ENCODE results near the gene PHLDA2. TPM values are rescaled to one million over a fixed set of nuclear protein-coding genes. Genes with fewer than 3 reads are reported as not detected.

PHLDA2 gene
- total and polyA plus RNA-seq, 9 of the 15 experiments (the other 6 are each of a cell fraction or from before 2014, with no cell fraction given) = 0.43 to 42.4 (median 4.7) TPM

DNA sequence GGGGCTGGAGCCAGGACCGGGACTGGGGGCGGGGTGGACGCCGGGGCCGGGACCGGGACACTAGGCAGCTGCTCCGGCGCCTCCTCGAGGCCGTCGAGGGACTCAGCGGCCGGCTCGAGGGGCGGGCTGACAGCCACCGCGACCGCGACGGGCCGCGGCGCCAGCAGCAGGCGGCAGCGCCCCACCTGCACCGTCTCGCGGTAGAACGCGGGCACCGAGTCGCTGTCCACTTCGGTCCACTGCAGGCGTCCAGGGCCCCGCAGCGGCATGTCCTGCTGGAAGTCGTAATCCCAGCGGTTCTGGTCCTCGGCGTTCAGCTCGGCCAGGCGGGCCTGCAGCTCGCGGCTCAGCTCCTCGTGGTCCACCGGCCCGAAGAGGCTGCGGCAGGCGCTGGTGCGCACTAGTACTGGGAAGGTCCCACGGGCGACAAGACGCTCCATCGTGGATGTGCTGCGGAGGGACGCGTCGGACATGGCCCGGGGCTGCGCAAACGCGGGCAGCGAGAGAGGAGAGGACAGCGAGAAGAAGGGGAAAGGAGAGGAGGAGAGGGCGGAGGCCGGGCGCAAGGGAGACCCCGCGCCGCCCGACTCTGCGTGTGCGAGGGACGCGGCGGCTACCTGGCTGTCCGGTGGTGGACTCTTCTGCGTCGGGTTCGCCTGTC, 44.1 kb downstream of the PHLDA2 start:
- CTCF ChIA-PET (ENCODE audit: low intra/inter-chr PET ratio) = interaction anchor here (1.3 to 10.6 kb wide), 2 partner anchors 321 to 351 kb away, joined by 4 to 228 read pairs; no protein-coding TSS in a partner anchor
- peak; percentile 77 for ATAC-seq
- Histone ChIP-seq H3K9ac (ENCODE audit: insufficient read depth in 1 of 2, low read depth in 2 of 2, low read length in 2 of 2) (peak overlapping the region; percentile 43 to 88; a peak in 3 of 4 replicates), H3K4me3 (peak overlapping the region; percentile 59), H4K20me1 (replicated peaks; ENCODE audit: control insufficient read depth, insufficient read depth, low read length) (no peaks in the 10 kb centered on the region), H3K27me3 (ENCODE audit: control insufficient read depth in 2 of 2, insufficient read depth in 2 of 2, low read length in 2 of 2) (0 out of 5 replicates have a peak, but pooled peaks cover 0 to 5% of the 10 kb centered on the region in 2 experiments), H3K4me1 (replicated peaks in 1 of 2; ENCODE audit: control insufficient read depth in 2 of 2, insufficient read depth in 2 of 2, low read length in 2 of 2) (peaks cover 17 to 79% of the 10 kb centered on the region in 2 experiments), H3K79me2 (ENCODE audit: control insufficient read depth, insufficient read depth, low read length) (no peaks in the 10 kb centered on the region), H3K4me2 (ENCODE audit: insufficient read depth, low read length) (peak overlapping the region; percentile 90), H2AFZ (ENCODE audit: low read depth, low read length) (peak overlapping the region; percentile 86), H3K9me3 (replicated peaks; ENCODE audit: control insufficient read depth, insufficient read depth, low read depth, low read length) (no peaks in the 10 kb centered on the region), H3K36me3 (ENCODE audit: control insufficient read depth, insufficient read depth, low read length) (no peaks in the 10 kb centered on the region), H3K9me1 (ENCODE audit: control insufficient read depth, insufficient read depth, low read length) (no peaks in the 10 kb centered on the region), H3K27ac (ENCODE audit: extremely low read depth, low read depth, low read length) (peak overlapping the region; percentile 49; the same call in 2 of the 3 replicates)
- BruUV-seq (replicated peaks) = TSS peak; percentile 82
- in situ Hi-C loops (cut with MboI) = loop anchor here (5.0 kb wide), 1 partner anchor 353 kb away; no protein-coding TSS in a partner anchor
- POLR2A ChIA-PET = interaction anchor here (0.6 to 2.0 kb wide), 8 partner anchors 27 to 814 kb away, joined by 3 to 10 read pairs (median 4); partner anchors contain the start of gene KCNQ1OT1
- peak; percentile 76 to 85 (median 80) for DNase-seq (ENCODE audit: extremely low read depth in 1 of 4, low spot score in 3 of 4)
- peak; percentile 42 for FAIRE-seq
- intact Hi-C loops (cut with micrococcal nuclease) = loop anchor here (5.0 to 10.0 kb wide), 2 partner anchors 188 to 320 kb away; partner anchors contain the start of gene KCNQ1OT1
- WGBS (ENCODE audit: insufficient coverage, low coverage, missing lambda C conversion rate) = 1% methylated on average over 61 of the region's 80 CpGs
- TF ChIP-seq ZBTB17 (CRISPR knock-in tag; IDR thresholded peaks at IDR 0.05) = no peak
- TF ChIP-seq, protein P1, sequence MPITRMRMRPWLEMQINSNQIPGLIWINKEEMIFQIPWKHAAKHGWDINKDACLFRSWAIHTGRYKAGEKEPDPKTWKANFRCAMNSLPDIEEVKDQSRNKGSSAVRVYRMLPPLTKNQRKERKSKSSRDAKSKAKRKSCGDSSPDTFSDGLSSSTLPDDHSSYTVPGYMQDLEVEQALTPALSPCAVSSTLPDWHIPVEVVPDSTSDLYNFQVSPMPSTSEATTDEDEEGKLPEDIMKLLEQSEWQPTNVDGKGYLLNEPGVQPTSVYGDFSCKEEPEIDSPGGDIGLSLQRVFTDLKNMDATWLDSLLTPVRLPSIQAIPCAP (CRISPR knock-in tag; IDR thresholded peaks at IDR 0.05; ENCODE audit: borderline replicate concordance) = 0 out of 2 replicates have a peak, but pooled peaks have one; percentile 81
- TF ChIP-seq TCF7L2 (IDR thresholded peaks at IDR 0.05; ENCODE audit: low read depth, low read length) = no peak
- TF ChIP-seq ZKSCAN1 (IDR thresholded peaks at IDR 0.05; ENCODE audit: low read depth, low read length) = no peak
- no peak for TF ChIP-seq MCM5 (IDR thresholded peaks at IDR 0.05; ENCODE audit: low read depth)
- TF ChIP-seq, protein P2, sequence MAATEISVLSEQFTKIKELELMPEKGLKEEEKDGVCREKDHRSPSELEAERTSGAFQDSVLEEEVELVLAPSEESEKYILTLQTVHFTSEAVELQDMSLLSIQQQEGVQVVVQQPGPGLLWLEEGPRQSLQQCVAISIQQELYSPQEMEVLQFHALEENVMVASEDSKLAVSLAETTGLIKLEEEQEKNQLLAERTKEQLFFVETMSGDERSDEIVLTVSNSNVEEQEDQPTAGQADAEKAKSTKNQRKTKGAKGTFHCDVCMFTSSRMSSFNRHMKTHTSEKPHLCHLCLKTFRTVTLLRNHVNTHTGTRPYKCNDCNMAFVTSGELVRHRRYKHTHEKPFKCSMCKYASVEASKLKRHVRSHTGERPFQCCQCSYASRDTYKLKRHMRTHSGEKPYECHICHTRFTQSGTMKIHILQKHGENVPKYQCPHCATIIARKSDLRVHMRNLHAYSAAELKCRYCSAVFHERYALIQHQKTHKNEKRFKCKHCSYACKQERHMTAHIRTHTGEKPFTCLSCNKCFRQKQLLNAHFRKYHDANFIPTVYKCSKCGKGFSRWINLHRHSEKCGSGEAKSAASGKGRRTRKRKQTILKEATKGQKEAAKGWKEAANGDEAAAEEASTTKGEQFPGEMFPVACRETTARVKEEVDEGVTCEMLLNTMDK (IDR thresholded peaks at IDR 0.05; ENCODE audit: borderline replicate concordance, insufficient read depth, low read depth, low read length, poor library complexity, severe bottlenecking) = peak; percentile 18
- TF ChIP-seq, protein P3, sequence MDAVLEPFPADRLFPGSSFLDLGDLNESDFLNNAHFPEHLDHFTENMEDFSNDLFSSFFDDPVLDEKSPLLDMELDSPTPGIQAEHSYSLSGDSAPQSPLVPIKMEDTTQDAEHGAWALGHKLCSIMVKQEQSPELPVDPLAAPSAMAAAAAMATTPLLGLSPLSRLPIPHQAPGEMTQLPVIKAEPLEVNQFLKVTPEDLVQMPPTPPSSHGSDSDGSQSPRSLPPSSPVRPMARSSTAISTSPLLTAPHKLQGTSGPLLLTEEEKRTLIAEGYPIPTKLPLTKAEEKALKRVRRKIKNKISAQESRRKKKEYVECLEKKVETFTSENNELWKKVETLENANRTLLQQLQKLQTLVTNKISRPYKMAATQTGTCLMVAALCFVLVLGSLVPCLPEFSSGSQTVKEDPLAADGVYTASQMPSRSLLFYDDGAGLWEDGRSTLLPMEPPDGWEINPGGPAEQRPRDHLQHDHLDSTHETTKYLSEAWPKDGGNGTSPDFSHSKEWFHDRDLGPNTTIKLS (IDR thresholded peaks at IDR 0.05; ENCODE audit: borderline replicate concordance, low read depth) = peak; percentile 40; the same call in 1 of the 2 replicates
- TF ChIP-seq ZNF263 (CRISPR knock-in tag; IDR thresholded peaks at IDR 0.05; ENCODE audit: borderline replicate concordance) = peak; percentile 7; the same call in 1 of the 2 replicates
- TF ChIP-seq, protein P4, sequence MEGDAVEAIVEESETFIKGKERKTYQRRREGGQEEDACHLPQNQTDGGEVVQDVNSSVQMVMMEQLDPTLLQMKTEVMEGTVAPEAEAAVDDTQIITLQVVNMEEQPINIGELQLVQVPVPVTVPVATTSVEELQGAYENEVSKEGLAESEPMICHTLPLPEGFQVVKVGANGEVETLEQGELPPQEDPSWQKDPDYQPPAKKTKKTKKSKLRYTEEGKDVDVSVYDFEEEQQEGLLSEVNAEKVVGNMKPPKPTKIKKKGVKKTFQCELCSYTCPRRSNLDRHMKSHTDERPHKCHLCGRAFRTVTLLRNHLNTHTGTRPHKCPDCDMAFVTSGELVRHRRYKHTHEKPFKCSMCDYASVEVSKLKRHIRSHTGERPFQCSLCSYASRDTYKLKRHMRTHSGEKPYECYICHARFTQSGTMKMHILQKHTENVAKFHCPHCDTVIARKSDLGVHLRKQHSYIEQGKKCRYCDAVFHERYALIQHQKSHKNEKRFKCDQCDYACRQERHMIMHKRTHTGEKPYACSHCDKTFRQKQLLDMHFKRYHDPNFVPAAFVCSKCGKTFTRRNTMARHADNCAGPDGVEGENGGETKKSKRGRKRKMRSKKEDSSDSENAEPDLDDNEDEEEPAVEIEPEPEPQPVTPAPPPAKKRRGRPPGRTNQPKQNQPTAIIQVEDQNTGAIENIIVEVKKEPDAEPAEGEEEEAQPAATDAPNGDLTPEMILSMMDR (IDR thresholded peaks at IDR 0.05 in 2 of 3, conservative IDR thresholded peaks at IDR 0.05 in 1 of 3; ENCODE audit: insufficient read depth in 2 of 3, low read depth in 1 of 3, low read length in 3 of 3) = peak; percentile 49 to 85 (median 72); a peak in 4 of 6 replicates
- 0 out of 2 replicates have a peak, but pooled peaks have one; percentile 16 for TF ChIP-seq BHLHE40 (IDR thresholded peaks at IDR 0.05; ENCODE audit: low read length)
- no peak for TF ChIP-seq EP300 (IDR thresholded peaks at IDR 0.05; ENCODE audit: low read length)

All from K562 (cell line).